HepG2 (cell line): ENCODE results near the gene PPCDC. TPM values are rescaled to one million over a fixed set of nuclear protein-coding genes. Genes with fewer than 3 reads are reported as not detected.

ENCODE experiments used
- FOXP1 ChIP-seq, 2 experiments: fragments of 450-650 bp in 1 of 2; IDR thresholded peaks; 2 replicates each; pipeline ENCODE4 v1.6.1; 2017 to 2018; ENCODE audit warnings: antibody characterized with exemption in 1 of 2
- HES4 ChIP-seq: sonication (generic); formaldehyde crosslinking; IDR thresholded peaks from 2 replicates; pipeline ENCODE4 v1.9.0; 2021; ENCODE audit warnings: mild to moderate bottlenecking, missing genetic modification reagents, borderline replicate concordance
- HMG20A ChIP-seq: IDR thresholded peaks from 2 replicates; pipeline ENCODE4 v1.6.1; 2016; ENCODE audit warnings: borderline replicate concordance
- HOXA3 ChIP-seq: sonication (generic); formaldehyde crosslinking; IDR thresholded peaks from 2 replicates; pipeline ENCODE4 v1.5.0; 2020; ENCODE audit warnings: missing genetic modification reagents
- KDM4B ChIP-seq: sonication (generic); formaldehyde crosslinking; IDR thresholded peaks from 2 replicates; pipeline ENCODE4 v1.4.0; 2020; ENCODE audit warnings: missing genetic modification reagents
- MTA1 ChIP-seq: sonication (generic); formaldehyde crosslinking; IDR thresholded peaks from 2 replicates; pipeline ENCODE4 v1.4.0; 2020; ENCODE audit warnings: missing genetic modification reagents, mild to moderate bottlenecking, borderline replicate concordance
- PHF8 ChIP-seq: sonication (generic); formaldehyde crosslinking; IDR thresholded peaks from 2 replicates; pipeline ENCODE4 v1.5.0; 2020; ENCODE audit warnings: missing genetic modification reagents
- PRPF4 ChIP-seq: fragments of 200-400 bp; formaldehyde crosslinking; IDR thresholded peaks from 2 replicates; pipeline ENCODE4 v1.6.1; 2016; ENCODE audit warnings: low read length, low read depth; ENCODE audit not compliant: poor library complexity, severe bottlenecking
- RFX1 ChIP-seq: fragments of 450-650 bp; IDR thresholded peaks from 2 replicates; pipeline ENCODE4 v1.6.1; 2017
- SETDB1 ChIP-seq: sonication (generic); formaldehyde crosslinking; IDR thresholded peaks from 2 replicates; pipeline ENCODE4 v1.5.1; 2020; ENCODE audit warnings: missing genetic modification reagents, mild to moderate bottlenecking, borderline replicate concordance
- SMC3 ChIP-seq: IDR thresholded peaks from 2 replicates; pipeline ENCODE4 v1.6.1; 2011; ENCODE audit warnings: low read length, improper control_type of control experiment
- SOX6 ChIP-seq, 2 experiments: fragments of 450-650 bp in 1 of 2; sonication (generic) in 1 of 2; formaldehyde crosslinking in 1 of 2; IDR thresholded peaks; 2 replicates each; pipeline versions ENCODE4 v1.4.0 to v1.6.1; 2017 to 2020; ENCODE audit warnings: antibody characterized with exemption in 1 of 2, mild to moderate bottlenecking in 1 of 2, missing genetic modification reagents in 1 of 2
- TCF7 ChIP-seq: sonication (generic); IDR thresholded peaks from 2 replicates; pipeline ENCODE4 v1.6.1; 2016; ENCODE audit warnings: antibody characterized with exemption, low read depth
- THYN1 ChIP-seq: sonication (generic); formaldehyde crosslinking; IDR thresholded peaks from 2 replicates; pipeline ENCODE4 v1.8.1; 2023; ENCODE audit warnings: low read depth, mild to moderate bottlenecking, moderate library complexity, missing genetic modification reagents, borderline replicate concordance
- ZFP90 ChIP-seq: sonication (generic); formaldehyde crosslinking; IDR thresholded peaks from 2 replicates; pipeline ENCODE4 v1.8.0; 2022; ENCODE audit warnings: missing genetic modification reagents, mild to moderate bottlenecking, inconsistent platforms, borderline replicate concordance
- ZMYM4 ChIP-seq: sonication (generic); formaldehyde crosslinking; IDR thresholded peaks from 2 replicates; pipeline ENCODE4 v1.8.1; 2023; ENCODE audit warnings: mild to moderate bottlenecking, missing genetic modification reagents
- ZNF260 ChIP-seq: sonication (generic); formaldehyde crosslinking; IDR thresholded peaks from 2 replicates; pipeline ENCODE4 v1.4.0; 2020; ENCODE audit warnings: missing genetic modification reagents, low read depth, mild to moderate bottlenecking, borderline replicate concordance
- ZNF546 ChIP-seq: sonication (generic); formaldehyde crosslinking; conservative IDR thresholded peaks from 2 replicates; pipeline ENCODE4 v1.8.1; 2023; ENCODE audit warnings: mild to moderate bottlenecking, missing genetic modification reagents
- ZNF672 ChIP-seq: sonication (generic); formaldehyde crosslinking; IDR thresholded peaks from 2 replicates; pipeline ENCODE4 v1.8.1; 2022; ENCODE audit warnings: missing genetic modification reagents
- ZNF746 ChIP-seq: sonication (generic); formaldehyde crosslinking; IDR thresholded peaks from 2 replicates; pipeline ENCODE4 v1.8.0; 2022; ENCODE audit warnings: mild to moderate bottlenecking, missing genetic modification reagents
- polyA plus RNA-seq, 8 experiments: library from polyadenylated mRNA; depleted of rRNA in 3 of 8; stranded (reverse) in 7 of 8; unstranded in 1 of 8; fragments of >200 nt; fragmentation: Illumina TruSeq in 4 of 8; extraction: Trizol in 4 of 8; gene quantifications; 2 replicates each; pipeline versions ENCODE4 v1.2.1 to v1.2.3, GENCODE V29; 2011 to 2016; ENCODE audit warnings: low read depth in 4 of 8, missing spikeins in 1 of 8, mixed read lengths in 1 of 8; ENCODE audit not compliant: insufficient read depth in 1 of 8
- total RNA-seq, 5 experiments: library from RNA; depleted of rRNA; stranded (reverse); fragments of >200 nt; fragmentation: Illumina TruSeq; extraction: Trizol; gene quantifications; 2 replicates each; pipeline ENCODE4 v1.2.3, GENCODE V29; 2016; ENCODE audit warnings: low read depth in 1 of 5
- TF ChIP-seq, protein P1 (sequence below): sonication (generic); formaldehyde crosslinking; IDR thresholded peaks from 2 replicates; pipeline ENCODE4 v1.8.0; 2022; ENCODE audit warnings: missing genetic modification reagents, mild to moderate bottlenecking, inconsistent platforms, borderline replicate concordance
- TF ChIP-seq, protein P2 (sequence below): sonication (generic); formaldehyde crosslinking; IDR thresholded peaks from 2 replicates; pipeline ENCODE4 v1.4.0; 2020; ENCODE audit warnings: mild to moderate bottlenecking, missing genetic modification reagents
- TF ChIP-seq, protein P3 (sequence below): sonication (generic); formaldehyde crosslinking; IDR thresholded peaks from 2 replicates; pipeline ENCODE4 v1.5.1; 2020; ENCODE audit warnings: mild to moderate bottlenecking, moderate library complexity, missing genetic modification reagents

The PPCDC gene
- total and polyA plus RNA-seq, 2 of the 13 experiments (the other 11 are each of a cell fraction or from before 2014, with no cell fraction given) = 12.3 to 12.8 TPM

DNA sequence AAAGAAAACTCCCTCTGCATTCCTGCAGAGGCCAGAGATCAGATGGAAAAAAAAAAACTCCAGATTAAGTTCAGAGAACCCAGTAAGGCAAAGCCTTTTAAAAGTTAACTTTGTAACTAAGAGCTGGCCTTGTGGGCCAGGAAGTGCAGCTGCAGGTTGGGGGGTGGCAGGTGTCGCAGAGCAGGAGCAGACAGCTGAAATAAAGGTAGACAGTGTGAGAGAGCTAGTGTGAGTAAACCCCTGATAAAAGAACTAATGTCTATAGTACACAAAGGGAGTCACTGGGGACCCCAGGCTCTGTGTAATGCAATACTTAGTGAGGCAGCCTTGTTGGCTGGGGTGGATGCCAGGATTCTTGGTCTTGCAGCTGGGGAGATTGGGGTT lies 42.1 kb downstream of the PPCDC start (continued):
- TF ChIP-seq ZNF260 (CRISPR knock-in tag) (no peak), ZFP90 (no peak), SETDB1 (CRISPR knock-in tag) (no peak), PHF8 (CRISPR knock-in tag) (0 out of 2 replicates have a peak, but pooled peaks have one; percentile 28), ZMYM4 (no peak), SOX6 (IDR thresholded peaks at IDR 0.05) (no peak), SOX6 (CRISPR knock-in tag; IDR thresholded peaks at IDR 0.05) (peak; percentile 77), THYN1 (no peak), HES4 (CRISPR knock-in tag) (no peak), PRPF4 (no peak), TCF7 (peak; percentile 60; the same call in 1 of the 2 replicates), HOXA3 (peak; percentile 28; the same call in 1 of the 2 replicates), MTA1 (CRISPR knock-in tag) (no peak), ZNF672 (CRISPR knock-in tag) (no peak), SMC3 (no peak), ZNF746 (CRISPR knock-in tag) (no peak), FOXP1 (IDR thresholded peaks at IDR 0.05) (no peak), FOXP1 (CRISPR knock-in tag; IDR thresholded peaks at IDR 0.05) (no peak), HMG20A (CRISPR knock-in tag) (0 out of 2 replicates have a peak, but pooled peaks have one; percentile 22), ZNF546 (no peak), RFX1 (no peak), KDM4B (CRISPR knock-in tag) (no peak)
- TF ChIP-seq, protein P1, sequence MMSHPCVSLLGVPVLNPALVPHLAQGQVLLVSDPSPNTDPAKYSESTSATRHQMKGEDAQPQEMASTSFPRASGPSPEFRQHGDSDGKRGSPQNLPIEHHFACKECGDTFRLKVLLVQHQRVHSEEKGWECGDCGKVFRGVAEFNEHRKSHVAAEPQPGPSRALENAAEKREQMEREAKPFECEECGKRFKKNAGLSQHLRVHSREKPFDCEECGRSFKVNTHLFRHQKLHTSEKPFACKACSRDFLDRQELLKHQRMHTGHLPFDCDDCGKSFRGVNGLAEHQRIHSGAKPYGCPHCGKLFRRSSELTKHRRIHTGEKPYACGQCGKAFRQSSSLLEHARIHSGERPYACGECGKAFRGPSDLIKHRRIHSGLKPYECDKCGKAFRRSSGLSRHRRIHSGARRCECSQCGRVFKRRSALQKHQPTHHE = no peak
- TF ChIP-seq, protein P2, sequence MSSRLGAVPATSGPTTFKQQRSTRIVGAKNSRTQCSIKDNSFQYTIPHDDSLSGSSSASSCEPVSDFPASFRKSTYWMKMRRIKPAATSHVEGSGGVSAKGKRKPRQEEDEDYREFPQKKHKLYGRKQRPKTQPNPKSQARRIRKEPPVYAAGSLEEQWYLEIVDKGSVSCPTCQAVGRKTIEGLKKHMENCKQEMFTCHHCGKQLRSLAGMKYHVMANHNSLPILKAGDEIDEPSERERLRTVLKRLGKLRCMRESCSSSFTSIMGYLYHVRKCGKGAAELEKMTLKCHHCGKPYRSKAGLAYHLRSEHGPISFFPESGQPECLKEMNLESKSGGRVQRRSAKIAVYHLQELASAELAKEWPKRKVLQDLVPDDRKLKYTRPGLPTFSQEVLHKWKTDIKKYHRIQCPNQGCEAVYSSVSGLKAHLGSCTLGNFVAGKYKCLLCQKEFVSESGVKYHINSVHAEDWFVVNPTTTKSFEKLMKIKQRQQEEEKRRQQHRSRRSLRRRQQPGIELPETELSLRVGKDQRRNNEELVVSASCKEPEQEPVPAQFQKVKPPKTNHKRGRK = no peak
- TF ChIP-seq, protein P3, sequence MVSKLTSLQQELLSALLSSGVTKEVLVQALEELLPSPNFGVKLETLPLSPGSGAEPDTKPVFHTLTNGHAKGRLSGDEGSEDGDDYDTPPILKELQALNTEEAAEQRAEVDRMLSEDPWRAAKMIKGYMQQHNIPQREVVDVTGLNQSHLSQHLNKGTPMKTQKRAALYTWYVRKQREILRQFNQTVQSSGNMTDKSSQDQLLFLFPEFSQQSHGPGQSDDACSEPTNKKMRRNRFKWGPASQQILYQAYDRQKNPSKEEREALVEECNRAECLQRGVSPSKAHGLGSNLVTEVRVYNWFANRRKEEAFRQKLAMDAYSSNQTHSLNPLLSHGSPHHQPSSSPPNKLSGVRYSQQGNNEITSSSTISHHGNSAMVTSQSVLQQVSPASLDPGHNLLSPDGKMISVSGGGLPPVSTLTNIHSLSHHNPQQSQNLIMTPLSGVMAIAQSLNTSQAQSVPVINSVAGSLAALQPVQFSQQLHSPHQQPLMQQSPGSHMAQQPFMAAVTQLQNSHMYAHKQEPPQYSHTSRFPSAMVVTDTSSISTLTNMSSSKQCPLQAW (CRISPR knock-in tag) = peak; percentile 39; the same call in 1 of the 2 replicates
